GM19328 (cell line): ENCODE results near the gene ENKUR.

Source experiments
- ATAC-seq: cut with Tn5 transposase; IDR thresholded peaks from one replicate; pipeline ENCODE4 v1.9.1; 2021; ENCODE audit warnings: mild to moderate bottlenecking, moderate library complexity; ENCODE audit not compliant: unreplicated experiment

The ENKUR gene

GRCh38 chr10:25015828-25016375 is at the start of gene ENKUR:
TSS of gene ENKUR (minus strand) at chr10:25016158. CDS start at chr10:25015936, 222 bp downstream.
- ATAC-seq, result peak; percentile 61

- ATAC-seq, result no peak
These were observed 48.4 kb upstream of the ENKUR start for GRCh38 chr10:25064401-25064800.

- ATAC-seq, result no peak
These were observed 47.7 kb upstream of the ENKUR start for GRCh38 chr10:25063644-25064043.

GRCh38 chr10:25063157-25063556 is 47.2 kb upstream of the ENKUR start:
- no peak for ATAC-seq

- no peak for ATAC-seq
These were observed 45.9 kb upstream of the ENKUR start for GRCh38 chr10:25061711-25062449.

- ATAC-seq, result no peak
These were observed 45.2 kb upstream of the ENKUR start for GRCh38 chr10:25061125-25061524.

GRCh38 chr10:25059990-25060389 is 44.0 kb upstream of the ENKUR start:
- no peak for ATAC-seq

GRCh38 chr10:25057886-25058285 is 41.9 kb upstream of the ENKUR start:
- ATAC-seq, result no peak

- ATAC-seq, result no peak
These were observed 40.8 kb upstream of the ENKUR start for GRCh38 chr10:25056726-25057125.

GRCh38 chr10:25052012-25052411 is 36.1 kb upstream of the ENKUR start:
- no peak for ATAC-seq

GRCh38 chr10:25050402-25050801 is 34.4 kb upstream of the ENKUR start:
- no peak for ATAC-seq

- ATAC-seq, result no peak
These were observed 34.0 kb upstream of the ENKUR start for GRCh38 chr10:25049966-25050365.

GRCh38 chr10:25048450-25048849 is 32.5 kb upstream of the ENKUR start:
- ATAC-seq, result no peak

GRCh38 chr10:25047591-25048301 is 31.8 kb upstream of the ENKUR start:
- no peak for ATAC-seq

- ATAC-seq, result no peak
These were observed 31.1 kb upstream of the ENKUR start for GRCh38 chr10:25047088-25047487.

- no peak for ATAC-seq
These were observed 30.7 kb upstream of the ENKUR start for GRCh38 chr10:25046641-25047040.

GRCh38 chr10:25039531-25039930 is 23.6 kb upstream of the ENKUR start:
- no peak for ATAC-seq

- ATAC-seq, result no peak
These were observed 22.4 kb upstream of the ENKUR start for GRCh38 chr10:25038325-25038724.

GRCh38 chr10:25036381-25036780 is 20.4 kb upstream of the ENKUR start:
- no peak for ATAC-seq

GRCh38 chr10:25029519-25029918 is 13.6 kb upstream of the ENKUR start:
- no peak for ATAC-seq

- ATAC-seq, result no peak
These were observed 12.8 kb upstream of the ENKUR start for GRCh38 chr10:25028711-25029110.

GRCh38 chr10:25026463-25026862 is 10.5 kb upstream of the ENKUR start:
- ATAC-seq, result no peak
